HUES64 (cell line): ENCODE measurements around the gene ABCC4.
"Not testable (repeated sequence)": the region's sequence is repeated elsewhere in the genome, so short reads cannot be mapped to it uniquely, and the experiment has no call there.

Source experiments
- H3K27ac ChIP-seq: 2 replicates; pipeline ENCODE4 v1.7.0; 2013; ENCODE audit warnings: low read depth, low read length, inconsistent platforms
- H3K27me3 ChIP-seq: 2 replicates; pipeline ENCODE4 v1.6.1; 2013; ENCODE audit warnings: mild to moderate bottlenecking, low read length; ENCODE audit not compliant: insufficient read depth
- H3K36me3 ChIP-seq: 2 replicates; pipeline ENCODE4 v1.6.1; 2013; ENCODE audit warnings: mild to moderate bottlenecking, low read length; ENCODE audit not compliant: insufficient read depth
- H3K4me1 ChIP-seq: 2 replicates; pipeline ENCODE4 v1.6.1; 2013; ENCODE audit warnings: mild to moderate bottlenecking, low read length, moderate library complexity; ENCODE audit not compliant: insufficient read depth
- H3K4me3 ChIP-seq: 2 replicates; pipeline ENCODE4 v1.5.1; 2013; ENCODE audit warnings: mild to moderate bottlenecking, low read length, moderate library complexity
- H3K9ac ChIP-seq: 2 replicates; pipeline ENCODE4 v1.6.1; 2013; ENCODE audit warnings: mild to moderate bottlenecking, low read depth, low read length
- H3K9me3 ChIP-seq: 2 replicates; pipeline ENCODE4 v1.6.1; 2013; ENCODE audit warnings: low read depth, low read length; ENCODE audit not compliant: insufficient read depth
- WGBS: fragments of 150-250, 120-280 bp; methylation state at CpG from one replicate; pipeline ENCODE4 v1.1.7; 2013; ENCODE audit warnings: missing lambda C conversion rate; 5-methylcytosine and 5-hydroxymethylcytosine counted together

Gene ABCC4

DNA sequence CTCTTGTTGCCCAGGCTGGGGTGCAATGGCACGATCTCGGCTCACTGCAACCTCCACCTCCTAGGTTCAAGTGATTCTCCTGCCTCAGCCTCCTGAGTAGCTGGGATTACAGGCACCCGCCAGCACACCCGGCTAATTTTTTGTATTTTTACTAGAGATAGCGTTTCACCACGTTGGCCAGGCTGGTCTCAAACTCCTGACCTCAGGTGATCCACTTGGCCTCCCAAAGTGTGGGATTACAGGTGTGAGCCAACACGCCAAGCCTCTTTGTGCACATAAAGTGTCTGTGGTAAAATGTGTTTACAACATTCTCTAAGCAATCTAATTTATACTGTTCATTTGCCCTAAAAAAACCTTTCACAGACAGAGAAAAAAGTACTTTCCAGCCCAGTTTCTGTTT lies 29.2 kb downstream of the ABCC4 start:
- H3K9me3 ChIP-seq, H3K9ac ChIP-seq, H3K4me1 ChIP-seq, H3K27ac ChIP-seq, H3K36me3 ChIP-seq, H3K4me3 ChIP-seq, H3K27me3 ChIP-seq: not testable (repeated sequence)
- WGBS = 93% methylated on average over 7 of the region's 7 CpGs

DNA sequence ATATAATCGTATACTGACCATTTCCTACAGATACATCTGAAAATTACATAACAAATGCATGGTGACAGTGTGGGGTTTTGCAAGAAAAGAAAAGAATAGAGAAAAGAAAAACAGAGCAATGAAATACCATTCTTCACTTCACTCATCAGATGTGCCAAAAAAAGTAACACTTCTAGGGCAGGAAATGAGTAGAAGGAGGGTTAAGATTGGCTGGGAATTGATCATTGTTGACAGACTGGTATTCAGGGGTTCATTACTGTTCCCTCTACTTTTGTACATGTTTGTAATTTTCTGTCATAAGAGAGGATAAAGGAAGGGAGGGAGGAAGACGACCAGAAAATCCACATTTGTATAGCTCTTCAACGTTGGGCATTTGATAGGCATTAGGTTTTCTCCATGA lies 31.5 kb downstream of the ABCC4 start:
- 77% methylated on average over 2 of the region's 3 CpGs for WGBS

DNA sequence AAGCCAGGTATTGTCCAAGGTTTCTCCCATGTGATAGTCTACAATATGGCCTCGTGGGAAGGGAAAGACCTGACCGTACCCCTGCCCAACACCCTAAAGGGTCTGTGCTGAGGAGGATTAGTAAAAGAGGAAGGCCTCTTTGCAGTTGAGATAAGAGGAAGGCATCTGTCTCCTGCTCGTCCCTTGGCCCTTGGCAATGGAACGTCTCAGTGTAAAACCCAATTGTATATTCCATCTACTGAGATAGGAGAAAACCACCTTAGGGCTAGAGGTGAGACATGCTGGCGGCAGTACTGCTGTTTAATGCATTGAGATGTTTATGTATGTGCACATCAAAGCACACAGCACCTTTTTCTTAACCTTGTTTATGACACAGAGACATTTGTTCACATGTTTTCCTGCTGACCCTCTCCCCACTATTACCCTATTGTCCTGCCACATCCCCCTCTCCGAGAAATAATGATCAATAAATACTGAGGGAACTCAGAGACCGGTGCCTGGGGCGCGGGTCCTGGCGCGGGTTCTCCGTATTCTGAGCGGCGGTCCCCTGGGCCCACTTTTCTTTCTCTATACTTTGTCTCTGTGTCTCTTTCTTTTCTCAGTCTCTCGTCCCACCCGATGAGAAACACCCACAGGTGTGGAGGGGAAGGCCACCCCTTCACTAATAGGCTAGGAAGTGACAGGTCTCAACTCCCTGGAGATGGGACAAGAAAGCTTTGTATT lies 32.7 kb downstream of the ABCC4 start:
- not testable (repeated sequence) for H3K9ac ChIP-seq, H3K27ac ChIP-seq, H3K4me3 ChIP-seq, H3K4me1 ChIP-seq, H3K36me3 ChIP-seq, H3K27me3 ChIP-seq, H3K9me3 ChIP-seq
- WGBS = 98% methylated on average over 12 of the region's 16 CpGs

More for the DNA sequence above, 31.5 kb downstream of the ABCC4 start:
- no peak overlapping the region for H3K4me3 ChIP-seq
- H3K27me3 ChIP-seq = no peaks in the 10 kb centered on the region
- H3K9ac ChIP-seq = no peak overlapping the region
- no peak overlapping the region for H3K27ac ChIP-seq
- H3K36me3 ChIP-seq = no peaks in the 10 kb centered on the region
- no peaks in the 10 kb centered on the region for H3K9me3 ChIP-seq
- no peaks in the 10 kb centered on the region; the same call in 1 of the 2 replicates for H3K4me1 ChIP-seq

DNA sequence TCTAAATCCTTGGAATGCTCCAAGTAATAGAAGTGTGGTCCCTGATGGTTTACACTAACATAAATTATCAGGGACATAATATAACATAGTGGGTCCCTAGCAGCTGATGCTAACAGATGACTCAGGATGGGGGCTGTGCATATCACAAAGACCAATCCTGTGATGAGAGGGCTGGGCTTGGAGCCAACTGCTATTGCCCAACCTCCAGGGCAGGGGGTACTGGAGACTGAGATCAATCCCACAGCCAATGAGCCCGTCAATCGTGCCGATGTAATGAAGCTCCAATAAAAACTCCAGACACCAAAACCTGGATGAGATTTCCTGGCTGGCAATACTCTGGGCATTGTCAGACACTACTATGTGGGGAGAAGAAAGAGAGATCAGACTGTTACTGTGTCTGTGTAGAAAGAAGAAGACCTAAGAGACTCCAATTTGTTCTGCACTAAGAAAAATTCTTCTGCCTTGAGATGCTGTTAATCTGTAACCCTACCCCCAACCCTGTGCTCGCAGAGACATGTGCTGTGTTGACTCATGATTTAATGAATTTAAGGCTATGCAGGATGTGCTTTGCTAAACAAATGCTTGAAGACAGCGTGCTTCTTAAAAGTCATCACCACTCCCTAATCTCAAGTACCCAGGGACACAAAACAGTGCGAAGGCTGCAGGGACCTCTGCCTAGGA lies 33.4 kb downstream of the ABCC4 start:
- Histone ChIP-seq H3K9ac (no peak overlapping the region), H3K27ac (no peak overlapping the region), H3K36me3 (no peaks in the 10 kb centered on the region), H3K4me3 (no peak overlapping the region), H3K27me3 (no peaks in the 10 kb centered on the region), H3K4me1 (no peaks in the 10 kb centered on the region; the same call in 1 of the 2 replicates), H3K9me3 (no peaks in the 10 kb centered on the region)
- 92% methylated on average over 6 of the region's 6 CpGs for WGBS

DNA sequence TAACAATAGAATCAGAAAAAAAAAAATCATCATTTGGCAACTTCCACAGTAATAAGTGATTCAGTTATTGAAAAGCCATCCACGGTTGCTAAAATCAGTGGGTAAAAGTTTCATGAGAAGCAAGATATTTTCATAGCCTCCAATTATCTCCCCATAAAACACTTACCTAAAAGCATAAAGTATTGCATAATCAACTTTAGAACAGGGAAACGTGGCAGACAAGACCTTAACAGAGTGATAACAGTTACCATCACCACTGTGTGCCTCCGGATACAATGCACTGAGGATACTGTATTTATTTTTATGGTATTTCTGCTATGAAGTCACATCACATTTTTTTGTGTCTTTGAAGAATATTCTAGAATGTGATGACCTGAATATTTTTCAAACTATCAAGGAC lies 37.0 kb downstream of the ABCC4 start:
- Histone ChIP-seq H3K4me3 (no peak overlapping the region), H3K27me3 (no peaks in the 10 kb centered on the region), H3K4me1 (no peaks in the 10 kb centered on the region), H3K27ac (no peak overlapping the region), H3K9ac (no peak overlapping the region), H3K9me3 (no peaks in the 10 kb centered on the region), H3K36me3 (no peaks in the 10 kb centered on the region)
- 90% methylated on average over 3 of the region's 3 CpGs for WGBS

DNA sequence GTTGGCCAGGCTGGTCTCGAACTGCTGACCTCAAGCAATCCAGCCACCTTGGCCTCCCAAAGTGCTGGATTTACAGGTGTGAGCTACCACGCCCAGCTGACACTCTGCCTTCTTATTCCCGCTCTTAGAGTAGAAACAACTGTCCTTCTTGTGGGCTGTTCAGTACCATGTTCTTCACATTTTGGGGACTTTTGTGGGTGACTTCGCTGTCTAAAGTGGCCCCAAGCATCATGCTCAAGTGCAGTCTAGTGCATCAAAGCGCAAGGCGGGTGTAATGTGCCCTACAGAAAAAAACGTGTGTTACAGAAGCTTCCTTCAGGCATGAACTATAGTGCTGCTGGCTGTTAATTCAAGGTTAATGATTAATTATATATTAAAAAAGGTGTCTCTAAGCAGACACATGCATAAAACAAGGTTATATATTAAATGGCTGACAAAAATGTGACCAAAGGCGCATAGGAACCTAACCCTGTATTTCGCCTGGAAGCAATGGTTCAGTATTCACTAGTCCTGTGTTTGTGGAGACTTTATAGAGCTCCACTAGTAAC lies 38.3 kb downstream of the ABCC4 start:
- Histone ChIP-seq H3K36me3 (no peaks in the 10 kb centered on the region), H3K4me1 (no peaks in the 10 kb centered on the region), H3K9ac (no peak overlapping the region), H3K27ac (no peak overlapping the region), H3K27me3 (no peaks in the 10 kb centered on the region), H3K4me3 (no peak overlapping the region), H3K9me3 (no peaks in the 10 kb centered on the region)
- WGBS = 94% methylated on average over 9 of the region's 9 CpGs

DNA sequence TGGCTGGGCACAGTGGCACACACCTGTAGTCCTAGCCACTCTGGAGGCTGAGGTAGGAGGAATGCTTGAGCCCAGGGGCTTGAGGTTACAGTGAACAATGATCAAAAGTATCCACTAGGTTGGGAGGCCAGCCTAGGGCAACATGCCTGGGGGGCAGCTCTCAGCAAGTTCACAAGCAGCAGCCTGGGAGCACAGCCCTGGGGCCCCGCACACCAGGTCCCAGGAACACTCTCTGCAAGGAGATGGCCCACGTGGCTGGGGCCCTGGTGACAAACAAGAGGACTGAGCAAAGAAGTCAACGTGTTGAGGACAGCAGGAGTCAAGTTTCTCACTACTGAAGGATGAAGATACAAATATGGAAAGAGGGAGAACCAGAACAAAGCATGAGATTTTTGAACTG lies 39.3 kb downstream of the ABCC4 start:
- H3K4me3 ChIP-seq = no peak overlapping the region
- no peak overlapping the region for H3K27ac ChIP-seq
- H3K36me3 ChIP-seq = no peaks in the 10 kb centered on the region
- 79% methylated on average over 3 of the region's 3 CpGs for WGBS
- no peaks in the 10 kb centered on the region for H3K27me3 ChIP-seq
- H3K9ac ChIP-seq = no peak overlapping the region
- H3K4me1 ChIP-seq = no peaks in the 10 kb centered on the region
- no peaks in the 10 kb centered on the region for H3K9me3 ChIP-seq

DNA sequence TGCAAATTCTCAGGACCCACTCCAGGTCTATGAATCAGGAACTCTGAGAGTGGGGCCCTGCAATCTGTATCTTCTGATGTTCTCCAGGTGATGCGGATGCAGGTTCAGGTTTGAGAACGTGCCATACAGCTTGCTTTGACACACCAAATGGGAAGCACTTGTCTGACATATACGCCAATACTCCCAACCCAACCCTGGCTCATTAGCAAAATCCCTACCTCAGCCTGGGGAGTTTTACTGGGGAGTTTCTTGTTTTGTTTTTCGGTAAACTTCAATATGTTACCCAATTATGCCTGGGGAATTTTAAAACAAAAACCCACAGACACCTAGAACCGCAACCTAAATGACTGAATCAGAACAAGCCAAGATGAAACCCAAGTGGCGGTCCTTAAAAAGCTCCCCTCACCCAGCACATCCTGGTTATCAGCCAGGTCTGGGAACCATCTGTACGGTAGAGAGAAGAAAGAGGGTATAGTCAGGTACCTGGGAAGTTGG lies 41.2 kb downstream of the ABCC4 start:
- Histone ChIP-seq H3K27me3 (no peaks in the 10 kb centered on the region), H3K4me1 (no peaks in the 10 kb centered on the region), H3K9me3 (no peaks in the 10 kb centered on the region), H3K27ac (no peak overlapping the region), H3K4me3 (no peak overlapping the region), H3K36me3 (no peaks in the 10 kb centered on the region), H3K9ac (no peak overlapping the region)
- 95% methylated on average over 6 of the region's 7 CpGs for WGBS

DNA sequence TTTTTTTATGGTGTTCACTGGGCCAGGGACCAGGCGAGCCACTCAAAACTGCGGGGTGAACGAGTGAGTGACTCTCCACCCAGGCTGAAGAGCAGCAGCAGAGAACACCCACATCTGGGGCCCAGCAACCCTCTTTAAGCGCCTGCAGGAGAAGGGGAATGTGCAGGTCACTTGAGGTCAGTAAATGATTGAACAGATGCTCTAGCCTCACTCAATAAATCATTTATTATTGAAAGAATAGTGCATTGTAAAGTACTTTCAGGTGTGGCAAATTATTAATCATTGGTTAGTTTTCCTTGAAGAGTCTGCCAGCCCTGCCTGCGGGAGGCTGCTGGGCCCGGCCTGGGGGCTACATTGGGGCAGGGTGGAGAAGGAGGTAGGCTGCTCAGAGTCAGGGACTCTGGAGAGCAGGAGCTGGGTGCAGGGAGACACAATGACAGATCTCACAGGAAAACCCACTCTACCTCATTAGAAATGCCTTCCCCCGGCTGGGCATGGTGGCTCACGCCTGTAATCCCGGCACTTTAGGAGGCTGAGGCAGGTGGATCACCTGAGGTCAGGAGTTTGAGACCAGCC lies 42.5 kb downstream of the ABCC4 start:
- Histone ChIP-seq H3K36me3 (no peaks in the 10 kb centered on the region), H3K27ac (no peak overlapping the region), H3K9ac (no peak overlapping the region), H3K27me3 (no peaks in the 10 kb centered on the region), H3K4me3 (no peak overlapping the region), H3K4me1 (no peaks in the 10 kb centered on the region), H3K9me3 (no peaks in the 10 kb centered on the region)
- WGBS = 94% methylated on average over 9 of the region's 9 CpGs

DNA sequence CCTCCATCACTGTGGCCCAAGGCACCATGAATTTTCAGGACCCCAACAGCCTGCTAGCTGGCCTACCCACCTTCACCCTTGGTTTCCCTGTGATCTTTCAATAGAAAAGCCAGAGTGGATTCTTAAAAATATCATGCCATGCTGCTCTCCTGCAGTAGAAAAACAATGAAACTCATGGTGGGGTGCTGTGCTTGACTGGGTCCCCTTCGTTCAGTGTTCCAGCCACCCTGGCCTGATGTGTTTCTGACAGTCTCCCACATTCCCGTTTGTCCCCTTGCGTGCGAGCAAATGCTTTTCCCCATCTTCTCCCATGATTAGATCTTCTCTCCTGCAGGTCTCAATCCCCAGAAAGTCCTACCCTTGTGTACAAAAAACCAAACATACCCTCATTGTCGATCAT lies 43.2 kb downstream of the ABCC4 start:
- WGBS = 95% methylated on average over 5 of the region's 5 CpGs
- H3K27ac ChIP-seq = no peak overlapping the region

DNA sequence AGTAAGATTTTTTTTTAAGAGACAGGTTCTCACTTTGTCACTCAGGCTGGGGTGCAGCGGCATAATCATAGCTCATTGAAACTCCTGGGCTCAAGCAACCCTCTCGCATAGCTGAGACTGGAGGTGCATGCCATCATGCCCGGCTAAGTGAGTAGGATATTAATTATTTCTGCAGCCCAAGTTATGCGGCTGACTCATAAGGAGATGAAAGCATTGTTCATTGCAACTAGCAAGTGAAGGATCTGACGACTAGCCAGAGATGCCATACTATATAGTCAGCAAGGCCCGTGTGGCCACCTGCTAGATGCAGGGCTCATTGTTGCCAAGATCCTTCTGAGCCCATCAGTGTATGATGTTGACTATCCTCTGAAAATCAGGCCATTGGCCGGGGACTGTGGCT lies 45.2 kb downstream of the ABCC4 start:
- Histone ChIP-seq H3K4me1 (no peaks in the 10 kb centered on the region), H3K9ac (no peak overlapping the region), H3K9me3 (no peaks in the 10 kb centered on the region), H3K36me3 (no peaks in the 10 kb centered on the region), H3K27me3 (no peaks in the 10 kb centered on the region), H3K4me3 (no peak overlapping the region), H3K27ac (no peak overlapping the region)
- 92% methylated on average over 7 of the region's 7 CpGs for WGBS

More for the DNA sequence above, 43.2 kb downstream of the ABCC4 start:
- Histone ChIP-seq H3K9ac (no peak overlapping the region), H3K9me3 (no peaks in the 10 kb centered on the region), H3K4me3 (no peak overlapping the region), H3K36me3 (no peaks in the 10 kb centered on the region), H3K4me1 (no peaks in the 10 kb centered on the region), H3K27me3 (no peaks in the 10 kb centered on the region)
